HG03066 (cell line): ENCODE results near the gene SLC4A8.
"Not testable (repeated sequence)": the region's sequence is repeated elsewhere in the genome, so short reads cannot be mapped to it uniquely, and the experiment has no call there.

Experiments
- ATAC-seq: cut with Tn5 transposase; IDR thresholded peaks from one replicate; pipeline ENCODE4 v1.9.1; 2021; ENCODE audit warnings: low read depth; ENCODE audit not compliant: unreplicated experiment

Gene SLC4A8

DNA sequence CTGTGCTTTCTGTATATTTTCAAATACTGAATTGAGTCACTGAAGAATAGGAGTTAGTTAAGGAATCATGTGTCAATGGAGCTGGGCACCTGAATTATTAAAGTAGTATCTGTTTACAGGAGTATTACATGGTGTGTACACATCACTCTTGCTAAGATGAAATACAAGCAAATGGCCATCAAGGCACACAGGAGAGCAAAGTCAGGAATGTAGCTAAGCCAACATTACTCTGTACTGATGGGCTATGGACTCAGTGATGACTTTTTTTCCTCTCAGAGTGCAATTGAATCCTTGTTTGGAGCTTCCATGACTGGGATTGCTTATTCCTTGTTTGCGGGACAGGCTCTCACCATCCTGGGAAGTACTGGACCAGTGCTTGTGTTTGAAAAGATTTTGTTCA is 45.5 kb downstream of the SLC4A8 start:
- ATAC-seq: no peak

DNA sequence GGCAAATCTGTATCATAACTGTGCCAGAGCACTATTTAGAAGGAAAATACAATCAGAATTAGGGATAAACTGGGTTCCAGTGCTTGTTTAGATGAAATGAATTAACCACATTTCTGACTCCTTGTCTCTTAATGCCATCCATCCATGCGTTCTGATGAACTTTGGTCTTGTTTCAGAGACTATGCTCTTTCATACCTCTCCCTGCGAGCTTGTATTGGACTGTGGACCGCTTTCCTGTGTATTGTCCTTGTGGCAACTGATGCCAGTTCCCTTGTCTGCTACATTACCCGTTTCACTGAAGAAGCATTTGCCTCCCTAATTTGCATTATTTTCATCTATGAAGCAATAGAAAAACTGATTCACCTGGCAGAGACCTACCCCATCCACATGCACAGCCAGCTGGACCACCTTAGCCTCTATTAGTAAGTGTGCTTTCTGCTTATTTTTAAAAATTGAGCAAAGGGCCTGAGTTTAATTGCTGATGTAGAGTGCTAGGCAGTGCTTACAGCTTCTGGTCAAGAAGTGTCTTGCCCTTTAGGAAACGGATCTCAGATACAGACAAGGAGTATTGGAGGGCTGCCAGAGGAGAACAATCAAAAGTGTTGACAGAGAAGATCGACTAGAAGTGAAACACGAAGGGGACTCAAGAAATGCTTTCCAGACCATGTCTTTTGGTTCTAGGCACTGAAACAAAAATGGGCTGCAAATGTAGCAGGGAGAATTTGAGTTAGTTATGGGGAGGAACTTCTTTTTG is 46.7 kb downstream of the SLC4A8 start:
- ATAC-seq: no peak

DNA sequence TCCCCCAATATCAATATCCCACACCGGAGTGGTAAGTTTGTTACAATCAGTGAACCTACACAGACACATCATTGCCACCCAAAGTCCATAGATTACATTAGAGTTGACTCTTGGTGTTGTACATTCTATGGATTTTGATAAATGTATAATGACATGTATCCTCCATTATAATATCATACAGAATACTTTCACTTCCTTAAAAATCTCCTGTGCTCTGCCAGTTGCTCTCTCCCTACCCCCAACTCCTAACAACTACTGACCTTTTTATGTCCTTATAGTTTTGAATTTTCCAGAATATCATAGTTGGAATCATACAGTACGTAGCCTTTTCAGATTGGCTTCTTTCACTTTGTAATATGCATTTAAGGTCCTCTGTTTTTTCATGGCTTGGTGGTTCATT is 48.4 kb downstream of the SLC4A8 start:
- ATAC-seq: no peak

DNA sequence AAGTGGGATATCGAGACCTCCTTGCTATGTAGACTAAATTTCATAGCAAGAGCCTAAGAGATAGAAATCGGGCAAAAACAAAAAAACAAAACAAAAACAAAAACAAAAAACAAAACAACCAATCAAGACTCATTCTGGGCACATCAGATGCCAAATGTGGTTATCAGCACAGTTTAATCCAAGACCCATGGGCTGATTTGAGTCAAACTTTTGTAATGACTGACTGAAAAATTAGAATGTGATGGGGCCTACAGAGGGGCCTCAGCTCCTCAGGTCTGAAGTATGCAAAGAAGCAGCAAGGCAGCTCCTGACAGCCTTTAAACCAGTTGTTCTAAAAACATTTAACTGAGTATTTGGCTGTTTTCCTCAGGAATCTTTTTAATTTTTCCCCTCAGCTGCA is 49.3 kb downstream of the SLC4A8 start:
- no peak for ATAC-seq

DNA sequence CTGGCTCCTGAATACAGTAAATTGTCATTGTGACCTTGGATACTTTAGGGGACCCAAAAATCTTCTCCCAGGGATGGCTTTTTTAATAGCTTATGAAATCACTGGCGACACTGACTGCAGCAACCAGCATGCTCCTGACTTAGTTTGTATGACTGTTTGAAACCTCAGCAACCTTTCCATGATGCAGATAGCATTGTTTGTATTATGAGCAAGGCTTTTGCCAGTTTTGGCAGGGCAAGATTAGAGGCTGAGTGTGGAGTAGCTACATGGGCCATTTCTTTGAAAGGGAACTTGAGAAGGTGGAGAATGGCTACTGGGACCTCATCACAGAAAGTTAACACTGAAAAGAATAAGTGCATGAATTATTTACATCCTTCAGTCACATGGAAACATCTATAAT is 50.9 kb downstream of the SLC4A8 start:
- no peak for ATAC-seq

DNA sequence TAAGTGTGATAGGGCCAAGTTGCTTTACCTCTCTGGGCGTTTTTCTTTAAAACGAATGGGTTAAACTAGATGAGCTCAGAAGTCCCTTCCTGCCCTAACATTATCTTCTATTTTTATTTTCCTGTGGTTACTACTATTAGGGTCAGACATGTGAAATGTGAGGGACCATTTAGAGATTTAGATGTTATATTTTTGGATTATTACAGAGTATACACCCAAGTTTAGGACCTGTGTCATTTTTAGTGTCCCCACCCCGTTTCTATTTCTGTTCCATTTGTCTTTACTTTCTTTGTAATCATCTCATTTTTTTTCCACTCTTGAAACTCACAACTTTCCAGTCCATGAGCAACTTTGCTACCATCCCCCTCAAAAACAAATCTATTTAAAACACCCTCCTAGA is 56.3 kb downstream of the SLC4A8 start:
- ATAC-seq: no peak

DNA sequence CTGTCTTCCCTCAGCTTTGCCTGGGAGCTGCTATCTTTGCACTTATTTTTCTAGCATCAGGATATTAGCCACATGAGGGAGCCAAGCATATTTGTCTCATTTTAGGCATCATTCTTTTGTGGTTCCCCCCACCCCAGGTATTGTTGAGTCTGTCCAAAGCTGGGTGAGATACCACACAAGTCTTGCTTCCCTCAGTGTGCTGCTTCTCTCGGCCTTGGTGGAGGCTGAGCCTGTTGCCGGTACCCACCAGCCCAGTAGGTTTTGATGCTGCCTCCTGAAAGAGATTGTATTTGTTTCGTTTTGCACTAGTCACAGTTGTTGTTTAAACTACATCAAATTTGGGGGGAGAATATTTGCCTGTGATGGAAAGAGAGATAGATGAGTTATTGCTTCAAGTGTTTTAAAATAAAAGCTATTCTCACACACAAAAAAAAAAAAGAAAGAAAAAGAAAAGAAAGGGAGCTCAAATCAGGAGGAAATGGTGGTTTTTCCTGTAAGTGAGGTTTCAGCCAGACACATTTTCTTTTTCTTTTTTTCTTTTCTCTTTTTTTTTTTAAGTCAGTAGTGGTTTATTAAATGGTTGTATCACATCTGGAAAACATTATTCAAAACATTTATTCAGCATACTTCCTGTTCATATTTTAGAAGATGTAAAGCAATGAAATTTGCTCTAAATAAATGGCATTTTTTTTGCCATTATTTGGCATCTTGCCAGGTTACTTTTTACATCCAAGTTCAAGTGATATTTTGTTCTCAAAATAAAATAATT is 58.5 kb downstream of the SLC4A8 start:
- no peak for ATAC-seq

DNA sequence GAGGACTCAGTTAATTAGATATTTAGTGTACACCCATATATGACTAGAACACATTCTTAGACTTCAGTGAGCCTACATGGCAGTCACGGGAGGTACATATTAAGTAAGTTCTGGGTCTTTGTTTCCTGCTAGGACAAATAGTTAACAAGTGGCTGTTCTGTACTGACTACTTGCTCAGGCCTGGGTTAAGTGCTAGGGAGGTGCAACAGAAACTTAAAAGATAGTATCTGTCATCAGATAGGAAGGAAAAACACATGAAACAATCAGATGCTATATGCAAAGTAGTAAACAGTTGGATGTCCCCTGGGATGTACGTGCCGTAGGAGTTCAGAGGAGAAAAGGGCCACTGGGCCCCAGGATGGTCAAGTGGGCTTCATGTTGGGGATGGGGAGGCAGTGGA is 59.5 kb downstream of the SLC4A8 start:
- ATAC-seq: no peak

DNA sequence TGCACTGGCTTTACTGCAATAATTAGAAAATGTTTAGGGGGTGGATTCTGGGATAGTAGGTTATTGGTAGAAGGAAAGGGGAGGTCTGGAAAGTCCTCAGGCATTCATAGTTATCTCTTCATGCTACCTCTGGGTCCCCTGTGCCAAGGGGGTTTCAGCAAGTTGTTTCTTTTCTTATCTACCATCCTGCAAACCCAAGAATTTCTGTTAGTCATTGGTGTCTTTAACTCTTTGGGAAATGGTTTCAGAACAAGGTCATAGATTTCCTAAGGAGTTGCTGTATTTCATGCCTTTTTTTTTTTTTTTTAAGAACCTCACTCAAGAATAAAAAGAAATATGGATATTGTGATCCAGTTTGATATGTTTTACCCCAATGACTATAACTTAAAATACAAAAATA is 63.6 kb downstream of the SLC4A8 start:
- ATAC-seq: no peak

DNA sequence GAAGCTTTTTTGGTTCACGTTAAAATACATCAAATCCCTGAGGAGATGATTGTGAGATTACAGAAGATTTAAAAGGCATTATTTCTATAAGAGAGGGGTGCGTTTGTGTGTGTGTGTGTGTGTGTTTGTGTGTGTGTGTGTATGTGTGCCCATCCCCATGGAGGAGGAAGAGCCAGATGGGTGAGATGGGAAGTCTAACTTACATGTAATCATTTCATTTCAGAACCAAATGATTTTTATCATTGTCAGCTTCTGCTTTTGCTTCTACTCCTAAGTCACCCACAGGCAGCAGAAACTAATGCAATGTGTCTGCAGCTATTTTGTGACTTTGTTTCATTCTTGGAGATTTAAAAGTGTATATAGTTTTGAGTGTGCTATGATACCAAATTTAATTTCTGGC is 68.7 kb downstream of the SLC4A8 start:
- ATAC-seq: no peak

DNA sequence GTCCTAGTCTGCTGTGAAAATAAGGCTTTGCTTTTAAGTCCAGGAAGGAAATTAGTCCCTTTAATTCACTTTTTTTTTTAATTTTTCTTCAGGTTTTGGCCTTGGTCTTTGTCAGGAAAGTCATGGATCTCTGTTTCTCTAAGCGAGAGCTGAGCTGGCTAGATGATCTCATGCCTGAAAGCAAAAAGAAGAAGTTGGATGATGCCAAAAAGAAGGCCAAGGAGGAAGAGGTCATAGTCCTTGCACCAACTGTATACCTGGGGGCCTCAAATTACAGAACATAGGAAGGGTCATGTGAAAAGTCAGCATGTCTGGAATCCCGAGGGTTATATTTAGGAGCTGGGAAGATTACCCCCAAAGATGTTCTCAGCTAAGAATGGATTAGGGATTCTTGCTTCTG is 72.3 kb downstream of the SLC4A8 start:
- ATAC-seq: no peak

DNA sequence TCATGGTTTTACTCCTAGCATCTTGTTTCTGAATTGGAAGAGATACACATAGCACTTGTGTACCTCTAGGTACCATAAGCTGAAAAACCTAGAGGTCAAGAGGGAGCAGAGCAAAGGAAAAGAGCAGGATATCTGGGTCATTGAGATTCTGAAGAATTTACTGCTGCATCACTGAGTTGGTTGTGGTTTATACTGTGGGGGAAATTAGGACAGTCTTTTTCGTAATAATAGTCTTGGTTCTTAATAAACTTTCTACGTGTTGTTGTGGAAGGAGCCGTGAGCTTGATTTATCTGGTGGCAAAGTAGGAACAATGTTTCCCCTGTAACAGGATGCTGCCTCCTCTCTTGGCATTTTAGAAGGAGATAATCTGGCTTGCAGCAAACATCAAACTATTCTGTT is 80.2 kb downstream of the SLC4A8 start:
- no peak for ATAC-seq

DNA sequence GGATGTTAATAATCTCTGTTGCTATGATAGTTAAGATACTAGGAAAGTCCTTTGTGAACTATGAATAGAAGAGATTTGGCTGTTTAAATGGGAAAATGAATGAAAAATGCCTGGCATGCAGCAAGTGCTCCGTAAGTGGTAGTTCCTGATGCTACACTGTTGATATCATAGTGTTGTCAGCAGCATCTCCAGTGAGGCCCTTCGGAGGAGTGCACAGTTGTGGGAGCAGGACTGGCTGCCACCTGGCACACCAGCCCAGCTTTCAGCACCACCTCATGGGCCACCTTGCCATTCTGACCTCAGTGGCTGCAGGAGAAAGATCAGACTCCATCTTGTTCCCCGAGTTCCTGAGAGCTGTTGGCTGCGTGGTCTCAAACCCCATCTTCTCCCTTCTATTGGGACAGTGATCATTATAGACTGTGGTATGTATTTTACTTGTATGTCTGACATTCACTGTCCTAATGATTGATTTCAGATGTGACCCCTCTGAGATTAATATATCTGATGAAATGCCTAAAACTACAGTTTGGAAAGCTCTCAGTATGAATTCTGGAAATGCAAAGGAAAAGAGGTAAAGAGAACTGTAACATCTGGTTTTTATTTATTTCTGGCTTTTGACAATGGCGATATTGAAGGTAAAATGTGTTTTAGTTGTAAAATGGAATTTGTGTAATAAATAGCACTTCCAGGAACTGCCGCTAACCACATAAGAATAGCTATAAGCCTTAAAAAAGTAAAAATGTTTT is 80.9 kb downstream of the SLC4A8 start:
- no peak for ATAC-seq

DNA sequence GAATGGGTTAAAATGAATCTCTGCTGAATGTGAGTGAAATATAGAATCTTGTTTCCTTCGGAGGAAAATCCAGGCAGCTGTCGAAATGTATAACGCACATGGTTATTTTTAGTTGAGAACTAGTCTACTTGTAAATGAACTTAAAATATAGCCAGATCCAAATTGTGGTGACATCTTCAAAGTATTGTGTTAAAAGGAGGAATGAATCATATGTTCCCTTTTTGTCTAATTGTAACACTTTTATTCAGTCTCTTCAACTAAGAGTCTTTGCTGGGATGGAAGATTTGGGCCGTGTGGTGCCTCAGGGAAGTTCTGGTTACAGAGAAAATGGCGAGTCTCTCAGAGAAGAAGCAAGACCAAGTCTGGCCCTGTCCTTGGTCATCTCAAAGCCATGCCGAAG is 82.5 kb downstream of the SLC4A8 start:
- ATAC-seq: no peak

DNA sequence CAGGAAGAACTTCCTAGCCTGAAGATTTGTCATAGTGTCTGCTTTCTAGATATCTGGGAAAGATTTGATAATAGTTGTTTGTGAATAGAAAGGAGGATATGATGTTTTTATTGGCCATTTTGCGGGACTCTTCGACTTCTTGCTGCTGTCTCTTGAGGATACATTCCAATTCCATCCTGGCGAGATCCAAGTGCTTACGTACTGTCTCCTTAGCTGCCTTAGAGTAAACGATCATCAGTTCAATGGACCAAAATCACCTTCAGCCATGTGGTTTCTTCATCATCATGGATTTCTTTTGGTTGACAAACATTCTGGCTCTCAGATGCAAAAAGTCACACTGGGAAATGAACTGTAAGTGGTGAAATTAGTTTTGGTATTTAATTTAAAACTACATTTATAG is 83.7 kb downstream of the SLC4A8 start:
- ATAC-seq: no peak

DNA sequence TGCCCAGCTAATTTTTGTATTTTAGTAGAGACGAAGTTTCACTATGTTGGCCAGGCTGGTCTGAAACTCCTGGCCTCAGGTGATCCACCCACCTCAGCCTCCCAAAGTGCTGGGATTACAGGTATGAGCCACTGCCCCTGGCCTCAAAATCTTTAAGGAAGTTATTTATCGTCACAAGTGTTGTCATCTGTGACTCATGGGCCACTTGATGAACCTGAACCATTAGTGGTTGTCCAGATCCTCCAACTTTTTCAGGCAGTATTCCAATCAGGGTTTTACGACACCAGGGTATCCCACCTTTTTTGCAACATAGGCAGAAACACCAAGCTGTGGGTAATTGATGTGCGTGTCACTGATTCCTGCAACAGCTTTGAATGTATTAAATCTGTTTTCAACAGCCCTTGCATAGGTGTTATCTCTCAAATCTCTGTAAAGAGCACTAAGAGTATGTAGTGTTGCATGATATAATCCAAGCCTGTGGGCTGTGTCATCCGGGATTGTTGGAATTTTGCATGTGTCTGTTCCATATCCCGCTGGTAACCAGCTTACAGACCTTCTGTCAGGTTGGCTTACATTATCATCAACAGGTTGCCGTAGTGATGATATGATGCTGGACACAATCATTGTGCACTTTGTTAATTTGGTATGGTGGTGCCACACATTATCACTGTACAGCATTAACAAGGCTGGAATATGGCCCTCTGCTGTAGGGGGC is 87.1 kb downstream of the SLC4A8 start:
- no peak for ATAC-seq

DNA sequence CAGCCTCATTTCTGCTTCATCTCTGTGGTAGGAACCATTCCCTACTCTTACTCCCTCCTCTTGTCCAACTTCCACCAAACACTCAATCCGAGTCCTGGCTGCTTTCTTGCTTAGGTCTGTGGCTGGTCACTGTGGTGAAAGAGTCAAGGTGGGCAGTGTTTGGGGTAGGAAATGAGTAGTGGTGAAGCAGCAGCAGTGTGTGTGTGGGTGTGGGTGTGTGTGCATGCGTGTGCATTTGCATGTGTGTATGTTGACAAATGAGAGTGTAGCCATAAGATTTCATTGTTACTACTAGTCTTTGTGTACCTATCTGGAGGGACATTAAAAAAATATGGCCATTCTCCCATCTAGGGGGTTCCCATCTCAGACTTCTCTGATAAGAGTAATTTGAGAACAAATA is 87.8 kb downstream of the SLC4A8 start:
- no peak for ATAC-seq

DNA sequence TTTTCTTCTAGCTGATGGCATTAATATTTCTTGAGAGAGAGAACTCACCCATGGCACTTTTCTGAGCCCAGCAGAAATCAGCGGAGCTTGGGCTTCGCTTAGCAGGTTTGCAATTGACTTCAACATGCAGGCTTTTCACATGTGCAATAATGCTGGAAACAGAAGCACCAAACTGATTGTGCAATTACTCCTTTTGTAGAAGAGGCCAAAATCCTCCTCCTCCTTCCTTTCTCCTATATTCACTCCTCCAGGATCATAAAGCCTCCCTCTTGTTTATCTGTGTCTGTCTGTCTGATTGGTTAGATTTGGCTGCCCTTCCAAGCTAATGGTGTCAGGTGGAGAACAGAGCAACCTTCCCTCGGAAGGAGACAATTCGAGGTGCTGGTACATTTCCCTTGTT is 90.4 kb downstream of the SLC4A8 start:
- not testable (repeated sequence) for ATAC-seq

DNA sequence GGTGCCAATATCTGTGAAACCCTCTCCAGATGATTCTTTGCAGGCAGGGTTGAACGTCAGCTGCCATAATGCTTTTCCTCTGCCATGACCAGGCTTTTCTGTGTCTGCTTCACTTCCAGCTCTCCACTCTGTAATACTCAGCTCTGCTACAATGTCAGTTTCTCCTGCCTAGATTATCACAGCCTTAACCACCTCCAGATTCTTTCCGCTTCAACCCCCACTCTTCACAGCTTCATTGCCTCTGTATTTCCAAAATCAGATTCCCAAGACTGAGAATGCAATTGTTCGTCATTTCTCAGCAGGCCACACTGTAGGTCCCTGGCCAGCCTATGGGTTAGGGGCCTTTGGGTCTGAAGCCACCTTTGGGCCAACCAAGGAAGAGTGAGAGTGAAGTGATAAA is 92.7 kb downstream of the SLC4A8 start:
- no peak for ATAC-seq

DNA sequence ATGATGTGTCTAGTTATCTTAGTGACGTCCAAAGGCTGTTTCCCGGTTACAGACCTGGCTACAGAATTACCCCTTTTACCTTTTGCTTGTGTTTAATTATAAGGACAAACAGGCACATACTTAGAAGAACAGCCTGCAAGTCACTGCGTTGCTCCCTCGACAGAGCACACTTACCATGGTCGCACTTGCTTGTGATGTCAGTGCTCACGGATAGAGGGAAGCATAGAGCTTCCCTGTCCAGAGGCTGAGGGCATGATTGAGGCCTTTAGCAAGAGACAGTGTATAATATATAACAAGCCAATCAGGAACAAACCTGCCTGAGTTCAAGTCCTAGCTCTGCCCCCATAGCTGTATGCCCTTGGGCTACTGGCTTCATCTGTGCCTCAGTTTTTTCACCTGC is 93.2 kb downstream of the SLC4A8 start:
- no peak for ATAC-seq

DNA sequence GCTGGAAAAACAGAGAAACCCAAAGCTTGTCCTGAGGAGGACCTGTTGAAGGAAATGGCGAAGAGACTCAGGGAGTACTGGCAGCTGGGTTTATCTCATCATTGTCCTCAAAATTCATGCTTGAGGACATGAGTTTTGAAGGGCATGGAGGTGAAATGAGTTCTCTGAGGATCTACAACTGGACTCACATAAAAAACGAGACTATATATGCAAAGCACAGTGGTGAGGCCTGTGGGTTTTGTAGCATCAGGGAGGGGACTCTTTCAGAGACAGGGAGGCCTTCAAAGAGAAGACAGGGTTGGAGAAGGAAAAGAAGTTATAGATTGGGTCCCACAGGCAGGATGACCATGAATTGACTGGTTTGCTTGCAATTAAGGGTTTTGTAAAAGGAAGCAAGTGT is 95.1 kb downstream of the SLC4A8 start:
- no peak for ATAC-seq
